Mammary epithelial cell (primary cell): ENCODE measurements around the gene RIC1.

ENCODE experiments used
- CTCF ChIP-seq, 2 donors: IDR thresholded peaks in 1 of 2; conservative IDR thresholded peaks in 1 of 2; 2 replicates each; pipeline ENCODE4 v1.5.1; 2011 to 2012; ENCODE audit warnings: inconsistent platforms in 2 of 2, low read length in 2 of 2, mild to moderate bottlenecking in 2 of 2, control low read depth in 1 of 2, low read depth in 1 of 2; ENCODE audit not compliant: insufficient read depth in 1 of 2; ENCODE audit errors: extremely low read depth in 1 of 2
- EZH2 ChIP-seq: IDR thresholded peaks from 2 replicates; pipeline ENCODE4 v1.6.1; 2012; ENCODE audit warnings: low read length, inconsistent platforms, borderline replicate concordance

- no peak for TF ChIP-seq CTCF (conservative IDR thresholded peaks at IDR 0.05 in 1 of 2, IDR thresholded peaks at IDR 0.05 in 1 of 2; ENCODE audit: extremely low read depth in 1 of 2, insufficient read depth in 1 of 2, low read depth in 1 of 2, low read length in 2 of 2)
- TF ChIP-seq EZH2, result no peak
These were observed 4.3 kb downstream of the RIC1 start for GRCh38 chr9:5633243-5633642.
